Suprapubic skin (tissue), 4 donors: ENCODE measurements around the gene MTTP. TPM values are rescaled to one million over a fixed set of nuclear protein-coding genes. Genes with fewer than 3 reads are reported as not detected.

Experiments
- DNase-seq, 2 donors: peaks; one replicate each; pipeline ENCODE4 v3.0.0-alpha.2; 2019; ENCODE audit warnings: low spot score in 2 of 2
- H3K27ac ChIP-seq: fragments of 200-600 bp; sonication (generic); one replicate; pipeline ENCODE4 v1.5.1; 2019
- H3K27me3 ChIP-seq: fragments of 200-600 bp; sonication (generic); one replicate; pipeline ENCODE4 v1.5.1; 2019
- H3K36me3 ChIP-seq: fragments of 200-600 bp; sonication (generic); one replicate; pipeline ENCODE4 v1.5.1; 2019
- H3K4me1 ChIP-seq: fragments of 200-600 bp; sonication (generic); one replicate; pipeline ENCODE4 v1.5.1; 2019
- H3K4me3 ChIP-seq: fragments of 200-600 bp; sonication (generic); one replicate; pipeline ENCODE4 v1.5.1; 2019; ENCODE audit warnings: mild to moderate bottlenecking
- H3K9me3 ChIP-seq: fragments of 200-600 bp; sonication (generic); one replicate; pipeline ENCODE4 v1.5.1; 2019
- CTCF ChIP-seq, 2 donors: fragments of 200-600 bp in 1 of 2; fragments of 450-650 bp in 1 of 2; sonication (generic) in 1 of 2; IDR thresholded peaks; one replicate each; pipeline ENCODE4 v1.5.1; 2016 to 2019; ENCODE audit warnings: antibody characterized with exemption in 2 of 2, mild to moderate bottlenecking in 1 of 2, moderate library complexity in 1 of 2
- EP300 ChIP-seq: sonication (generic); formaldehyde crosslinking; IDR thresholded peaks from one replicate; pipeline ENCODE4 v1.6.1; 2017; ENCODE audit warnings: antibody characterized with exemption
- POLR2A ChIP-seq, 2 donors: fragments of 450-650 bp; IDR thresholded peaks; one replicate each; pipeline ENCODE4 v1.6.1; 2017; ENCODE audit warnings: antibody characterized with exemption in 2 of 2, mild to moderate bottlenecking in 2 of 2, moderate library complexity in 2 of 2
- POLR2AphosphoS5 ChIP-seq, 3 donors: sonication (generic); formaldehyde crosslinking; IDR thresholded peaks; one replicate each; pipeline ENCODE4 v1.6.1; 2017; ENCODE audit warnings: antibody characterized with exemption in 3 of 3
- WGBS: methylation state at CpG from one replicate; pipeline ENCODE4 v1.1.5; 2018; 5-methylcytosine and 5-hydroxymethylcytosine counted together
- total RNA-seq, 4 donors: library from RNA; depleted of rRNA; stranded (reverse); fragments of >200 nt; gene quantifications; one replicate each; pipeline ENCODE4 v1.1.0, GENCODE V29; 2016

MTTP gene
- total RNA-seq, 4 donors from 2014 or later: 0.97 to 1.6 (median 1.3) TPM; not detected in 1

GRCh38 chr4:99637174-99637573, 62.5 kb downstream of the MTTP start:
- 60% methylated on average over 5 of the region's 5 CpGs for WGBS
- H3K4me1 ChIP-seq: no peaks in the 10 kb centered on the region
- no peak overlapping the region for H3K27ac ChIP-seq
- no peaks in the 10 kb centered on the region for H3K27me3 ChIP-seq
- no peaks in the 10 kb centered on the region for H3K9me3 ChIP-seq
- H3K4me3 ChIP-seq: no peak overlapping the region
- no peak for DNase-seq
- TF ChIP-seq CTCF (IDR thresholded peaks at IDR 0.05) (no peak), EP300 (no peak), POLR2AphosphoS5 (IDR thresholded peaks at IDR 0.05) (no peak), POLR2A (IDR thresholded peaks at IDR 0.05) (no peak)
- no peaks in the 10 kb centered on the region for H3K36me3 ChIP-seq

DNA sequence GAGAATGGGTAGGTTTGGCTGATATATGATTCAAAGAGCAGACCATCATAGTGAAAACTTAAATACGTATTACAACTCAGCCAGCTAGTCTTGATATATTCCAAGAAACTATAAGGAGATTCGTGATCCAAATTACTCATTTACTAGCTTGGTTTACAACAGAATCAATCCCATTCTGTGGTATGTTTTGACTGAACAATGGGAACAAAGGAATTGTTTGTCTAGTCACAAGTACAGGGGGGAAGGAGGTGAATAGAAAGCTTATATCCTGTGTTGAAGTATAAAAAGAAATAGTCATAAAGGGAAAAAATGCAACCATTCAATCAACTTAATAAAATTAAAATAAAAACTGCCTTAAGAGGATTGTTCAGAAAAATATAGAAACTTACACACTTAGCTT, 66.1 kb downstream of the MTTP start:
- Histone ChIP-seq H3K27me3 (no peaks in the 10 kb centered on the region), H3K4me3 (no peak overlapping the region), H3K4me1 (no peaks in the 10 kb centered on the region), H3K36me3 (no peaks in the 10 kb centered on the region), H3K27ac (no peak overlapping the region), H3K9me3 (no peaks in the 10 kb centered on the region)
- no peak for DNase-seq
- no peak for TF ChIP-seq POLR2A (IDR thresholded peaks at IDR 0.05)
- no peak for TF ChIP-seq EP300
- no peak for TF ChIP-seq CTCF (IDR thresholded peaks at IDR 0.05)
- TF ChIP-seq POLR2AphosphoS5 (IDR thresholded peaks at IDR 0.05): no peak
- 67% methylated on average over 2 of the region's 2 CpGs for WGBS

GRCh38 chr4:99642725-99643489, 68.3 kb downstream of the MTTP start:
- WGBS: 53% methylated on average over 6 of the region's 7 CpGs
- no peaks in the 10 kb centered on the region for H3K4me1 ChIP-seq
- no peak overlapping the region for H3K27ac ChIP-seq
- H3K27me3 ChIP-seq: no peaks in the 10 kb centered on the region
- DNase-seq: no peak
- no peaks in the 10 kb centered on the region for H3K9me3 ChIP-seq
- TF ChIP-seq EP300 (no peak), POLR2A (IDR thresholded peaks at IDR 0.05) (no peak), POLR2AphosphoS5 (IDR thresholded peaks at IDR 0.05) (no peak), CTCF (IDR thresholded peaks at IDR 0.05) (no peak)
- no peaks in the 10 kb centered on the region for H3K36me3 ChIP-seq
- H3K4me3 ChIP-seq: no peak overlapping the region

DNA sequence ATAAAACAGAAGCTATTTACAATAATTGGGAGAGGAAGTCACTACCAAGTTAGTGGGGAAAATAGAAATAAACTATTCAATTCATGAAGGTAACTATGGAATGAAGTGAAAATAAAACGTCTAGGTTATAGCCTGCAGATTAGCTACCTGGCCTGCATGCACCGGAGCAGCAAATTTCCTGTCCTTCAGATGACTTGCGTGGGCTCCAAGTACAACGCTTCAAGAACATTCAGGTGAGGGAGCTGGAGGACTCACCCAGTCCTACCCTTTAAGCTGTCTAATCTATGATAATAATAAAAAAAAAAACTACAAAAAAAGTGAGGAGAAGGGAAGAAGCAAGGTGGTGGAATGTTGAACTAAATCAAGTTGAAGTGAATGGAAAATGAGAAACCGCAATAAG, 69.8 kb downstream of the MTTP start:
- H3K4me3 ChIP-seq: no peak overlapping the region
- 76% methylated on average over 5 of the region's 5 CpGs for WGBS
- DNase-seq: no peak
- no peaks in the 10 kb centered on the region for H3K27me3 ChIP-seq
- H3K4me1 ChIP-seq: no peaks in the 10 kb centered on the region
- no peak overlapping the region for H3K27ac ChIP-seq
- TF ChIP-seq POLR2AphosphoS5 (IDR thresholded peaks at IDR 0.05): no peak
- H3K36me3 ChIP-seq: no peaks in the 10 kb centered on the region
- H3K9me3 ChIP-seq: no peaks in the 10 kb centered on the region

DNA sequence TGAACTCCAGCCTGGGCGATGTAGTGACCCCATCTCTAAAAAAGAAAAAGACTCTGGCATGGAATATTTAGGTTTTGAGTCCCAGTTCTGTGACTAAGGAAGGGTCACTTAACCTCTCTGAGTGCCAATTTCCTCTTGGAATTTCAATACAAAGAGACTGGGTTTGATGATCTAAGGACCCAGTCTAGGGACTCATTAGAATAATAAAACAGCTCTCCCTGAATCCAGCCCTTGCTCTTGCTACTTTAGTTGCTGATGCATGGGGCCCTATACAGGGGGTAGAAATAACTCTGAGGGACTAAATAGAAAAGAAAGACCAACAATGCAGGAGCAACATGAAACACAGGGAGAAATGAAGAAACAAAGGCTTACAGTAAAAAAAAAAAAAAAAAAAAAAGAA, 70.4 kb downstream of the MTTP start:
- Histone ChIP-seq H3K27ac (no peak overlapping the region), H3K4me3 (no peak overlapping the region), H3K9me3 (no peaks in the 10 kb centered on the region), H3K4me1 (no peaks in the 10 kb centered on the region), H3K27me3 (peaks cover 2% of the 10 kb centered on the region), H3K36me3 (no peaks in the 10 kb centered on the region)
- WGBS: 90% methylated on average over 1 of the region's 1 CpG
- no peak for DNase-seq
- no peak for TF ChIP-seq POLR2A (IDR thresholded peaks at IDR 0.05)
- TF ChIP-seq CTCF (IDR thresholded peaks at IDR 0.05): no peak
- no peak for TF ChIP-seq EP300
- TF ChIP-seq POLR2AphosphoS5 (IDR thresholded peaks at IDR 0.05): no peak

DNA sequence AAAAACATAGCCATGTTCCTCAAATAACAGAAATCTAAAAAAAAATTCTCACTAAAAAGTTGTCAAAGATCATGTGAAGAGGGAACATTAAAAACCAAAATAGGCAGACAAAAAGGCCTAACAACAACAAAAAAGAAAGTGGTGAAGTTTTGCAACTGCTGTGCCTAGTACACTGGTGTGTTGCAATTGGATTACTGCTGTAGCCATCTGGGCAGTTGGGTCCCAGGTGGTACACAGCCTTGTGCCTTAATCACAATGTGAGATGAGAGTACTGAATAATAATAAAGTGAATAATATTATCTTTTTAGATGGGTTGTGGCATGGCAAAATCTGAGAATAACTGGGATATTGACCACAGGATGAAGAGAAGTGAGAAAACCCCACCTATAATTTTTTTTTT, 71.0 kb downstream of the MTTP start:
- Histone ChIP-seq H3K4me3 (no peak overlapping the region), H3K4me1 (no peaks in the 10 kb centered on the region), H3K9me3 (no peaks in the 10 kb centered on the region), H3K27me3 (peaks cover 2% of the 10 kb centered on the region), H3K27ac (no peak overlapping the region), H3K36me3 (no peaks in the 10 kb centered on the region)
- no peak for DNase-seq
- TF ChIP-seq POLR2AphosphoS5 (IDR thresholded peaks at IDR 0.05) (no peak), POLR2A (IDR thresholded peaks at IDR 0.05) (no peak), EP300 (no peak), CTCF (IDR thresholded peaks at IDR 0.05) (no peak)
